GM12801 (cell line): ENCODE results near the gene SIPA1L2.

Source experiments
- CTCF ChIP-seq: IDR thresholded peaks from one replicate; pipeline ENCODE4 v1.5.1; 2011; ENCODE audit warnings: control low read depth; ENCODE audit not compliant: insufficient read length; ENCODE audit errors: extremely low read depth

The SIPA1L2 gene

GRCh38 chr1:232598133-232598532 is 31.8 kb downstream of the SIPA1L2 start:
- no peak for TF ChIP-seq CTCF

- TF ChIP-seq CTCF = no peak
These were observed 32.2 kb downstream of the SIPA1L2 start for GRCh38 chr1:232597721-232598120.

- TF ChIP-seq CTCF = no peak
These were observed 33.1 kb downstream of the SIPA1L2 start for GRCh38 chr1:232596666-232597303.

- no peak for TF ChIP-seq CTCF
These were observed 34.9 kb downstream of the SIPA1L2 start for GRCh38 chr1:232594768-232595698.

- no peak for TF ChIP-seq CTCF
These were observed 36.0 kb downstream of the SIPA1L2 start for GRCh38 chr1:232593717-232594502.

GRCh38 chr1:232591344-232591743 is 38.6 kb downstream of the SIPA1L2 start:
- no peak for TF ChIP-seq CTCF

- TF ChIP-seq CTCF = no peak
These were observed 39.2 kb downstream of the SIPA1L2 start for GRCh38 chr1:232590744-232591082.
